ENCODE results near the gene CDH9.

DNA sequence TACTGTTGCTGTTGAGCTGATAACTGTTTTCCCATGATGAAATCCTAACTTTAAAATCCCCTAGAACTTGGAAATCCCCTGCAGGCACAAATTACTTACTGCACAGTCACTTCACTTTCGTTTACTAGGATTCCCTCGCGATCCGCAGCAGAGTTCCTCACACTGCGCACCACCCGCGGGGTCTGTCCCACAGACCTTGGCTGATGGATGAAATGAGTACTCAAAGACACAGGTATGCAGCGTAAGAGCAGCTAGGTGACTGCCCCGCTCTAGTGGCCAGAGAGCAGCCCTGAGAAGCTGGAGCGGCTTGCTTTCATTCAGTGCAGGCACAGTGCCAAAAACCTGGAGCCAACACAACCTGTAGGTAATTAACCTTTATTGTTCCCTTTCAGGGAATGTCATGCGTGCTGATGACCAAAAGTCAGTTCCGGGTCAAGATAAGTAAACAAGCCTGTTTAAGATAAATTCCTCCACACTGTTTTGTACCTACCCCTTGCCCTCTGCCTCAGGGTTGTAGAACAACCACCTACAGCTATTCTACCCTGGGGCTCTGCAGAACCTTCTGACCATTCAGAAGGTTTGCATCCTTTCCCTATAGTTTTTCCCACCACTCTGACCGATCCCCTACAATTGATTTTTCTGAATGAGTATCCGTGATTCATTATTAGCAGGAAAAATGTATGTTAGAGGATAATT, 191.2 kb downstream of the CDH9 start:
- TF ChIP-seq, protein P1, sequence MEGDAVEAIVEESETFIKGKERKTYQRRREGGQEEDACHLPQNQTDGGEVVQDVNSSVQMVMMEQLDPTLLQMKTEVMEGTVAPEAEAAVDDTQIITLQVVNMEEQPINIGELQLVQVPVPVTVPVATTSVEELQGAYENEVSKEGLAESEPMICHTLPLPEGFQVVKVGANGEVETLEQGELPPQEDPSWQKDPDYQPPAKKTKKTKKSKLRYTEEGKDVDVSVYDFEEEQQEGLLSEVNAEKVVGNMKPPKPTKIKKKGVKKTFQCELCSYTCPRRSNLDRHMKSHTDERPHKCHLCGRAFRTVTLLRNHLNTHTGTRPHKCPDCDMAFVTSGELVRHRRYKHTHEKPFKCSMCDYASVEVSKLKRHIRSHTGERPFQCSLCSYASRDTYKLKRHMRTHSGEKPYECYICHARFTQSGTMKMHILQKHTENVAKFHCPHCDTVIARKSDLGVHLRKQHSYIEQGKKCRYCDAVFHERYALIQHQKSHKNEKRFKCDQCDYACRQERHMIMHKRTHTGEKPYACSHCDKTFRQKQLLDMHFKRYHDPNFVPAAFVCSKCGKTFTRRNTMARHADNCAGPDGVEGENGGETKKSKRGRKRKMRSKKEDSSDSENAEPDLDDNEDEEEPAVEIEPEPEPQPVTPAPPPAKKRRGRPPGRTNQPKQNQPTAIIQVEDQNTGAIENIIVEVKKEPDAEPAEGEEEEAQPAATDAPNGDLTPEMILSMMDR (IDR thresholded peaks at IDR 0.05; ENCODE audit: insufficient read depth, low read length): no peak
- TF ChIP-seq POLR2AphosphoS5 (IDR thresholded peaks at IDR 0.05; ENCODE audit: low read depth) (no peak), GABPA (IDR thresholded peaks at IDR 0.05; ENCODE audit: low read depth) (no peak), SPI1 (IDR thresholded peaks at IDR 0.05; ENCODE audit: borderline replicate concordance, low read depth) (no peak)
- TF ChIP-seq, protein P2, sequence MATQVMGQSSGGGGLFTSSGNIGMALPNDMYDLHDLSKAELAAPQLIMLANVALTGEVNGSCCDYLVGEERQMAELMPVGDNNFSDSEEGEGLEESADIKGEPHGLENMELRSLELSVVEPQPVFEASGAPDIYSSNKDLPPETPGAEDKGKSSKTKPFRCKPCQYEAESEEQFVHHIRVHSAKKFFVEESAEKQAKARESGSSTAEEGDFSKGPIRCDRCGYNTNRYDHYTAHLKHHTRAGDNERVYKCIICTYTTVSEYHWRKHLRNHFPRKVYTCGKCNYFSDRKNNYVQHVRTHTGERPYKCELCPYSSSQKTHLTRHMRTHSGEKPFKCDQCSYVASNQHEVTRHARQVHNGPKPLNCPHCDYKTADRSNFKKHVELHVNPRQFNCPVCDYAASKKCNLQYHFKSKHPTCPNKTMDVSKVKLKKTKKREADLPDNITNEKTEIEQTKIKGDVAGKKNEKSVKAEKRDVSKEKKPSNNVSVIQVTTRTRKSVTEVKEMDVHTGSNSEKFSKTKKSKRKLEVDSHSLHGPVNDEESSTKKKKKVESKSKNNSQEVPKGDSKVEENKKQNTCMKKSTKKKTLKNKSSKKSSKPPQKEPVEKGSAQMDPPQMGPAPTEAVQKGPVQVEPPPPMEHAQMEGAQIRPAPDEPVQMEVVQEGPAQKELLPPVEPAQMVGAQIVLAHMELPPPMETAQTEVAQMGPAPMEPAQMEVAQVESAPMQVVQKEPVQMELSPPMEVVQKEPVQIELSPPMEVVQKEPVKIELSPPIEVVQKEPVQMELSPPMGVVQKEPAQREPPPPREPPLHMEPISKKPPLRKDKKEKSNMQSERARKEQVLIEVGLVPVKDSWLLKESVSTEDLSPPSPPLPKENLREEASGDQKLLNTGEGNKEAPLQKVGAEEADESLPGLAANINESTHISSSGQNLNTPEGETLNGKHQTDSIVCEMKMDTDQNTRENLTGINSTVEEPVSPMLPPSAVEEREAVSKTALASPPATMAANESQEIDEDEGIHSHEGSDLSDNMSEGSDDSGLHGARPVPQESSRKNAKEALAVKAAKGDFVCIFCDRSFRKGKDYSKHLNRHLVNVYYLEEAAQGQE (IDR thresholded peaks at IDR 0.05; ENCODE audit: insufficient replicate concordance, low read depth): no peak
